ENCODE measurements around the gene RPL29. TPM values are rescaled to one million over a fixed set of nuclear protein-coding genes. Genes with fewer than 3 reads are reported as not detected.

RPL29 gene
- total and polyA plus RNA-seq, 2 of the 4 experiments (the other 2 are of a cell fraction): 2,081 to 2,126 TPM

- Histone ChIP-seq H3K4ac (ENCODE audit: low read depth, low read length) (no peak within 1 kb of the TSS), H4K5ac (ENCODE audit: low read depth, low read length) (no peak within 1 kb of the TSS), H3K4me1 (ENCODE audit: control insufficient read depth, insufficient read depth, low read length) (peaks cover 9% of the 10 kb centered on the region), H2BK120ac (ENCODE audit: low read depth, low read length) (no peak within 1 kb of the TSS), H3K4me2 (ENCODE audit: low read depth, low read length) (no peak within 1 kb of the TSS), H3K14ac (replicated peaks; ENCODE audit: low read depth, low read length) (no peak within 1 kb of the TSS), H3K27ac (ENCODE audit: insufficient read depth, low read length) (no peak within 1 kb of the TSS), H4K91ac (ENCODE audit: insufficient read depth, low read depth, low read length) (no peak within 1 kb of the TSS; the same call in 1 of the 2 replicates), H3K18ac (ENCODE audit: low read depth, low read length) (no peak within 1 kb of the TSS), H3K36me3 (ENCODE audit: control insufficient read depth, insufficient read depth, low read length) (peaks cover 26% of the 10 kb centered on the region), H3K9ac (ENCODE audit: low read depth, low read length) (no peak within 1 kb of the TSS), H2BK15ac (ENCODE audit: low read depth, low read length) (no peak within 1 kb of the TSS), H3K9me3 (ENCODE audit: control insufficient read depth, insufficient read depth, low read length) (no peaks in the 10 kb centered on the region), H2AK5ac (ENCODE audit: low read depth, low read length) (no peak within 1 kb of the TSS), H2AK9ac (replicated peaks; ENCODE audit: low read depth, low read length, poor library complexity) (no peak within 1 kb of the TSS), H3K27me3 (ENCODE audit: control insufficient read depth, insufficient read depth, low read length) (no peaks in the 10 kb centered on the region), H2AFZ (replicated peaks; ENCODE audit: low read length, poor library complexity) (peak within 1 kb of the TSS; percentile 69), H2BK5ac (ENCODE audit: low read depth, low read length, poor library complexity, severe bottlenecking) (no peak within 1 kb of the TSS), H3K79me1 (ENCODE audit: low read depth in 1 of 2, low read length in 2 of 2) (peaks cover 0 to 4% of the 10 kb centered on the region in 2 experiments; a peak in 1 of 4 replicates), H4K8ac (ENCODE audit: low read depth in 2 of 2, low read length in 2 of 2) (0 out of 4 replicates have a peak within 1 kb of the TSS, but pooled peaks of 1 of the 2 experiments have one; percentile 41), H3K9me1 (ENCODE audit: insufficient read depth, low read length) (peaks cover 6% of the 10 kb centered on the region; the same call in 1 of the 2 replicates), H3K4me3 (ENCODE audit: insufficient read depth, low read depth, low read length) (no peak within 1 kb of the TSS), H2BK20ac (ENCODE audit: low read depth, low read length) (no peak within 1 kb of the TSS), H3K56ac (ENCODE audit: extremely low read depth, insufficient read depth, low read length) (no peak within 1 kb of the TSS), H3K23ac (ENCODE audit: low read depth, low read length) (no peak within 1 kb of the TSS), H4K20me1 (ENCODE audit: insufficient read depth, low read length) (peaks cover 3% of the 10 kb centered on the region; the same call in 1 of the 2 replicates)
- ChIA-PET POLR2A (ENCODE audit: unreplicated experiment) (no interaction called here), CTCF (no interaction called here)
- intact Hi-C loops (cut with micrococcal nuclease) (no loop called here), dilution Hi-C loops (cut with HindIII; ENCODE audit: low sequenced_read_pairs, unreplicated experiment) (no loop called here), in situ Hi-C loops (cut with MboI; ENCODE audit: low sequenced_read_pairs) (loop anchor here (25.0 kb wide), 1 partner anchor 1618 kb away; the partner anchor contains the start of genes RASSF1, TUSC2 and ZMYND10)
- 38% methylated on average over 16 of the region's 33 CpGs; no CpG with 5 or more reads in 1 of the 2 experiments for WGBS, 2 experiments (ENCODE audit: extremely low coverage in 2 of 2, insufficient read length in 1 of 2)
- ATAC-seq (ENCODE audit: low read depth): no peak
- no peak for DNase-seq
- BruUV-seq (replicated peaks): no TSS peak
- no peak for TF ChIP-seq RFX5 (IDR thresholded peaks at IDR 0.05; ENCODE audit: low read depth, low read length)
- TF ChIP-seq FOS (IDR thresholded peaks at IDR 0.05; ENCODE audit: low read depth, low read length): no peak
- no peak for TF ChIP-seq RAD21 (IDR thresholded peaks at IDR 0.05; ENCODE audit: low read length)
- TF ChIP-seq MAZ (IDR thresholded peaks at IDR 0.05; ENCODE audit: borderline replicate concordance, low read depth, low read length): no peak
- no peak for TF ChIP-seq ELK1 (IDR thresholded peaks at IDR 0.05; ENCODE audit: borderline replicate concordance, low read depth, low read length)
- TF ChIP-seq SMC3 (IDR thresholded peaks at IDR 0.05; ENCODE audit: low read depth, low read length): no peak
- no peak for TF ChIP-seq RCOR1 (IDR thresholded peaks at IDR 0.05; ENCODE audit: insufficient replicate concordance, low read length)
- TF ChIP-seq CTCF (conservative IDR thresholded peaks at IDR 0.05; ENCODE audit: low read depth, low read length): no peak
- TF ChIP-seq POLR2A (IDR thresholded peaks at IDR 0.05; ENCODE audit: low read depth, low read length): no peak
- no peak for TF ChIP-seq NFE2L2 (IDR thresholded peaks at IDR 0.05; ENCODE audit: low read depth, low read length)
- TF ChIP-seq MXI1 (IDR thresholded peaks at IDR 0.05; ENCODE audit: borderline replicate concordance, low read depth, low read length): no peak
- no peak for TF ChIP-seq CHD1 (IDR thresholded peaks at IDR 0.05; ENCODE audit: low read depth, low read length)
- no peak for TF ChIP-seq BHLHE40 (IDR thresholded peaks at IDR 0.05; ENCODE audit: low read depth, low read length)
- no peak for TF ChIP-seq USF2 (IDR thresholded peaks at IDR 0.05; ENCODE audit: low read depth, low read length)
- no peak for TF ChIP-seq MAFK (IDR thresholded peaks at IDR 0.05; ENCODE audit: low read depth, low read length)
Observed at GRCh38 chr3:51955175-51955892, 40.4 kb downstream of the RPL29 start, which contains the start of gene GPR62. TSS of gene GPR62 (plus strand) at chr3:51955381. CDS start at chr3:51955653, 272 bp downstream.

All from IMR-90 (cell line).